GM13976 (cell line): Measurements from ENCODE around the gene PPP1R3E.

Source experiments
- DNase-seq: peaks from one replicate; pipeline ENCODE4 v3.0.0; 2012; ENCODE audit warnings: low spot score
- in situ Hi-C: fragments of 300-500 bp; cut with MboI; formaldehyde crosslinking; loops from one replicate; pipeline ENCODE4 v1.12.0; 2022; ENCODE audit warnings: low sequenced_read_pairs, mixed read lengths, inconsistent platforms; ENCODE audit not compliant: unreplicated experiment
- TF ChIP-seq, protein P1 (sequence below): IDR thresholded peaks from 2 replicates; pipeline ENCODE4 v1.5.1; 2012; ENCODE audit warnings: borderline replicate concordance, mild to moderate bottlenecking; ENCODE audit not compliant: insufficient read depth; ENCODE audit errors: extremely low read depth, missing control alignments, control extremely low read depth

The PPP1R3E gene

DNA sequence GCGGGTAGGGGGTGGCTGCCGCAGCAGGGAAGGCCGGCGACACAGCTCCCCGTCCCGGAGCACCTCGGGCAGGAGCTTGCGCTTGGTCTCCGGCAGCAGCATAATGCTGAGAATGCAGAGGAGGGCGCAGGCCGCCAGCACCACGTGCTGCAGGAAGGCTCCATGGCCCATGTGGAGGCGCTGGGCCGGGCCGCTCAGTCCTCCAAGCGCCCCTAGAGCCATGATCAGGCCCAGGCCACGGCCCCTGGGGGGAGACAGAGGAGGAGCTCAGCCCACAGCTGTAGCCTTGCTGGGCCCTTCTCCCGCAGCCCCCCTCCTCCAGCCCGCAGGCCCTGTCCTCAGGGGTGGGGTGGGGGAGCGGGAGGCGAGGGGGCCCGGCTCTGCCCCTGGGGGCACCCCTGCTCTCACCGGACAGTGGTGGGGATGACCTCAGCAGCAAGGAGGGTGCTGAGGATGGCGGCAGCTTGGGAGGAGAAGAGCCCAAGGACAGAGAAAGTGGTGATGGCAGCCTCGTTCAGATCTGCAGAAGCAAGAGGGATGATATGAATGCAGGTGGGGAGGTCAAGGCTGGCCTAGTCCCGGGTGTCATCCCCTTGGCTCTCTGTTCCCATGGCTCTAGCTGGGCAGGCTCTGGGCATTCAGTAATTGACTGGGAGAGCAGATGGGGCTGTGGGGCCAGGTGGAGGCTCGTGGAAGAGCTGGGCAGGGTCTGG, 44.2 kb upstream of the PPP1R3E start:
- DNase-seq, result no peak
- in situ Hi-C loops, result no loop called here
- TF ChIP-seq, protein P1, sequence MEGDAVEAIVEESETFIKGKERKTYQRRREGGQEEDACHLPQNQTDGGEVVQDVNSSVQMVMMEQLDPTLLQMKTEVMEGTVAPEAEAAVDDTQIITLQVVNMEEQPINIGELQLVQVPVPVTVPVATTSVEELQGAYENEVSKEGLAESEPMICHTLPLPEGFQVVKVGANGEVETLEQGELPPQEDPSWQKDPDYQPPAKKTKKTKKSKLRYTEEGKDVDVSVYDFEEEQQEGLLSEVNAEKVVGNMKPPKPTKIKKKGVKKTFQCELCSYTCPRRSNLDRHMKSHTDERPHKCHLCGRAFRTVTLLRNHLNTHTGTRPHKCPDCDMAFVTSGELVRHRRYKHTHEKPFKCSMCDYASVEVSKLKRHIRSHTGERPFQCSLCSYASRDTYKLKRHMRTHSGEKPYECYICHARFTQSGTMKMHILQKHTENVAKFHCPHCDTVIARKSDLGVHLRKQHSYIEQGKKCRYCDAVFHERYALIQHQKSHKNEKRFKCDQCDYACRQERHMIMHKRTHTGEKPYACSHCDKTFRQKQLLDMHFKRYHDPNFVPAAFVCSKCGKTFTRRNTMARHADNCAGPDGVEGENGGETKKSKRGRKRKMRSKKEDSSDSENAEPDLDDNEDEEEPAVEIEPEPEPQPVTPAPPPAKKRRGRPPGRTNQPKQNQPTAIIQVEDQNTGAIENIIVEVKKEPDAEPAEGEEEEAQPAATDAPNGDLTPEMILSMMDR, result no peak

GRCh38 chr14:23345987-23346692, 43.5 kb upstream of the PPP1R3E start:
- no peak for DNase-seq
- in situ Hi-C loops, result no loop called here
- TF ChIP-seq, protein P1, result no peak

DNA sequence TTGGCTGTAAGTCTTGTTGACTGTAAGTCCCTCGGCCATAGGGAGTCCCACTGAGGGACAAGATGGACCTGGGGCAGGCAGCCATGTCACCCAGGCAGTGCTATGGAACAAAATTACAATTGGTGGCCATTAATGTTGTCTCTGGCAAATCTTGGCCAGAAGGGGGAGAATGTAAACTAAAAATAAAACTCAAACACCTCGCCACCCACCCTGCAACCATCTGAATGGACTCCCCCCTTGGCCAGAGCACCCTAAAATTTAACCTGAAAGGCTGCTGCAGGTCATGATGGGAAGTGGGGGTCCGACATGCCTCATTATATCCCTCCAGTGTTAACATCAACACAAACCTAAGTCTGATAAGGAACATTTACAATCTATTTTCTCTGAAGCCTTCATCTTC, 41.8 kb upstream of the PPP1R3E start:
- TF ChIP-seq, protein P1, result no peak
- DNase-seq, result no peak
- in situ Hi-C loops, result no loop called here

DNA sequence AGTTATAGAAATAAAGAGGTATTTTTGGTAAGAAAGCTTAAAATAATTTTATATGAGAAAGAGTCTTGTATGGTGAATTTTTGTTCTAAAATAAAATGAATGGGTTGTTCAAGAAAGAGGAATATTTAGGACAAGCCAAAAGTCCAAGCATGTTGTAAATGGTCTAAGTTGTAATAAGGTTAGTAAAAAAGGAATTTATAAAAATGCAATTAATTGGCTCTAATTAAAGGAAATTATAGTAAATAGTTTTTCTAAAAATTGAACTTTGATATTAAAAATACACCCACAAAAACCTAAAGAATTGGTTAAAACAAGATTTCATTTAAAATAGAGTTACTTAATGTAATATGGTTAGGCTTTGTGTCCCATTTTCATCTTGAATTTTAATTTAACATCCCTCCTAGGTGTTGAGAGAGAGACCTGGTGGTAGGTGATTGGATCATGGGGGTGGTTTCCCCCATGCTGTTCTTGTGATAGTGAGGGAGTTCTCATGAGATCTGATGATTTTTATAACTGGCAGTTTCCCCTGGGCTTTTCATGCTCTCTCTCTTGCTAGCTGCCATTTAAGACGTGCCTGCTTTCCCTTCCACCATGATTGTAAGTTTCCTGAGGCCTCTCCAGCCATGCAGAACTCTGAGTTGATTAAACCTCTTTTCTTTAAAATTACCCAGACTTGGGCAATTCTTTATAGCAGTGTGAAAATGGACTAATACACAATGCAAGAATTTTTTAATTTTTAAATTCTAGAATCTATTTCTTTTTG, 37.0 kb upstream of the PPP1R3E start:
- in situ Hi-C loops, result no loop called here
- TF ChIP-seq, protein P1, result no peak
- DNase-seq, result no peak

DNA sequence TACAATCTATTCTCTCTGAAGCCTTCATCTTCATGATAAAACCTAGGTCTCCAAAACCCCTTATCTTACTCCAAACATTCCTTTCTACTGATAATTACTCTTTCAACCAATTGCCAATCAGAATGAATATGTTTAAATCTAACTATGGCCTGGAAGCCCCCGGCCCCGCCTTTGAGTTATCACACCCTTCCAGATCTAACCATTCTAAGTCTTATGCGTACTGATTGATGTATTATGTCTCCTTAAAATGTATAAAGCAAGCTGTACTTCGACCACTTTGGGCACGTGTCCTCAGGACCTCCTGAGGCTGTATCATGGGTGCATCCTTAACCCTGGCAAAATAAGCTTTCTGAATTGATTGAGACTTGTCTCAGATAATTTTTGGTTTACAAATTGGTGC, 33.0 kb upstream of the PPP1R3E start:
- no peak for DNase-seq
- TF ChIP-seq, protein P1, result no peak
- in situ Hi-C loops, result no loop called here

DNA sequence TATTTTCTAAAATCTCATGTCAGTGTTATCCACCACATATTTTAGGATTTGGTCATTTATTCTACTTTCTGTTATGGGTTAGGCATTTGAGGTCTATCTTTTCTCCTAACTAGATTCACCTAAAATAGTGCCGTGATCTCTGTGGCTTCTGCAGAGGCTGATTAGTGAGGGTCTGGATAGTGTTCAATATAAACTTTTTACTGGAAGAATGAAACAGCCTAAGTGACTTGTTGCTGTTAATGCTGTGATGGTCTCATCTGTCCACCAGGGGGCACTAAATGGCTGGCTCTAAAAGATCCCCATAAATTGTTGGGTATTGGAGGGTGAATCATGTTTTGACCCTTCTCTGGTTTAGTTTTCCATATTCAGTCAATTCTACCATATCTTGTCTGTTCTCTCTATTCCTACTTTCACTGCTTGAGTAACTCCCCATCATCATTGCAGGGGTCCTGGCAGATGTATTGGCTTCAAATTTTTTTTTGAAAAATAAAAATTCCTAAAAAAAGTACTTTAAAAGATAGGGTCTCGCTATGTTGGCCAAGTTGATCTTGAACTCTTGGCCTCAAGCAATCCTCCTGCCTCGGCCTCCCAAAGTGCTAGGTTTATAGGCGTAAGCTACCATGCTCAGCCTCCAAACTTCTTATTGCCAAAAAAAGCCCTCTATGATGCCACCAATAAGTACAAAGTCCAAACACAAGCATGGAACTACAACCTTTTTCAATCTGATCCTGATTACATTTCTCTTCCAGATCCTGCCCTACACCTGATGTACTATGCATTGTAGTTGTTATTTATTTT, 25.5 kb upstream of the PPP1R3E start:
- peak; percentile 87 for DNase-seq
- TF ChIP-seq, protein P1, result peak; percentile 85
- in situ Hi-C loops, result no loop called here
